Measurements from ENCODE around the gene PCNX2. TPM values are rescaled to one million over a fixed set of nuclear protein-coding genes. Genes with fewer than 3 reads are reported as not detected.
A peak's percentile ranks its signal among the peaks of the same experiment; 100 is the strongest.

The PCNX2 gene
- total RNA-seq, 1 experiment from 2014 or later: 18.6 TPM

DNA sequence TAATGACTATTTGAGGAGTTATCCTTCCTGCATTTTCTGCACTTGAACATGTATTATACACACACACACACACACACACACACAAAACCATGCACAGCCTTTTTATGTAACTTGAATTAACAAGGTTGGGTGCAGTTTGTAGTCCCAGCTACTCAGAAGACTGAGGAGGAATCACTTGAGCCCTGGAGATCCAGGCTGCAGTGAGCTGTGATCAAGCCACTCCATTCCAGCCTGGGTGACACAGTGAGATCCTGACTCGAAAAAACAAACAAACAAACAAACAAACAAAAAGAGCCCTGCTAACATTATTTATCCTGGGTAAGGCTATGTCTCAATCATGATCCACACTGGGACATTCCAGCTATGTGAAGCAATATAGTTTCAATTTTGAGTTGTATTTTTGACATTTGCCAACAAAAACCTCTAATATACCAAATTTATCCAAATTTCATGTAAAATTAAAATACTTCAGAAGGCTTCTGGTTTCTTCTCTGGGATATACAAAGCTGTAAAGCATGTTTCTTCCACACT, 188.3 kb downstream of the PCNX2 start:
- H3F3A ChIP-seq (ENCODE audit: insufficient read depth, low read depth): peaks cover 25% of the 10 kb centered on the region
- H3K27me3 ChIP-seq (ENCODE audit: insufficient read depth, low read depth): no peaks in the 10 kb centered on the region
- H3K4me2 ChIP-seq: peak overlapping the region; percentile 38
- TF ChIP-seq, protein P1, sequence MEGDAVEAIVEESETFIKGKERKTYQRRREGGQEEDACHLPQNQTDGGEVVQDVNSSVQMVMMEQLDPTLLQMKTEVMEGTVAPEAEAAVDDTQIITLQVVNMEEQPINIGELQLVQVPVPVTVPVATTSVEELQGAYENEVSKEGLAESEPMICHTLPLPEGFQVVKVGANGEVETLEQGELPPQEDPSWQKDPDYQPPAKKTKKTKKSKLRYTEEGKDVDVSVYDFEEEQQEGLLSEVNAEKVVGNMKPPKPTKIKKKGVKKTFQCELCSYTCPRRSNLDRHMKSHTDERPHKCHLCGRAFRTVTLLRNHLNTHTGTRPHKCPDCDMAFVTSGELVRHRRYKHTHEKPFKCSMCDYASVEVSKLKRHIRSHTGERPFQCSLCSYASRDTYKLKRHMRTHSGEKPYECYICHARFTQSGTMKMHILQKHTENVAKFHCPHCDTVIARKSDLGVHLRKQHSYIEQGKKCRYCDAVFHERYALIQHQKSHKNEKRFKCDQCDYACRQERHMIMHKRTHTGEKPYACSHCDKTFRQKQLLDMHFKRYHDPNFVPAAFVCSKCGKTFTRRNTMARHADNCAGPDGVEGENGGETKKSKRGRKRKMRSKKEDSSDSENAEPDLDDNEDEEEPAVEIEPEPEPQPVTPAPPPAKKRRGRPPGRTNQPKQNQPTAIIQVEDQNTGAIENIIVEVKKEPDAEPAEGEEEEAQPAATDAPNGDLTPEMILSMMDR (conservative IDR thresholded peaks at IDR 0.05): no peak
- TF ChIP-seq EZH2 (IDR thresholded peaks at IDR 0.05; ENCODE audit: low read depth): no peak
- TSS peak; percentile 76 for BruUV-seq (replicated peaks)
- H2AFZ ChIP-seq: no peak overlapping the region
- no peaks in the 10 kb centered on the region for H3K9me2 ChIP-seq (ENCODE audit: insufficient read depth)
- intact Hi-C loops (cut with micrococcal nuclease; ENCODE audit: unreplicated experiment): no loop called here
- H3K9me3 ChIP-seq (ENCODE audit: insufficient read depth, low read depth): no peaks in the 10 kb centered on the region
- no peaks in the 10 kb centered on the region for H4K20me1 ChIP-seq (ENCODE audit: insufficient read depth)
- H3K36me3 ChIP-seq (ENCODE audit: low read depth): peaks cover 6% of the 10 kb centered on the region; the same call in 1 of the 2 replicates
- ChIA-PET CTCF (interaction anchor here (0.6 kb wide), 1 partner anchor 28 kb away, joined by 3 read pairs; no protein-coding TSS in a partner anchor), POLR2A (ENCODE audit: unreplicated experiment) (no interaction called here)
- H3K79me2 ChIP-seq (ENCODE audit: low read depth): no peaks in the 10 kb centered on the region
- peak overlapping the region; percentile 81 for H3K27ac ChIP-seq
- no peak overlapping the region for H3K4me3 ChIP-seq
- peaks cover 41% of the 10 kb centered on the region for H3K4me1 ChIP-seq (replicated peaks; ENCODE audit: insufficient read depth)
- peak in 1 of 2 experiments; percentile 40 for DNase-seq

DNA sequence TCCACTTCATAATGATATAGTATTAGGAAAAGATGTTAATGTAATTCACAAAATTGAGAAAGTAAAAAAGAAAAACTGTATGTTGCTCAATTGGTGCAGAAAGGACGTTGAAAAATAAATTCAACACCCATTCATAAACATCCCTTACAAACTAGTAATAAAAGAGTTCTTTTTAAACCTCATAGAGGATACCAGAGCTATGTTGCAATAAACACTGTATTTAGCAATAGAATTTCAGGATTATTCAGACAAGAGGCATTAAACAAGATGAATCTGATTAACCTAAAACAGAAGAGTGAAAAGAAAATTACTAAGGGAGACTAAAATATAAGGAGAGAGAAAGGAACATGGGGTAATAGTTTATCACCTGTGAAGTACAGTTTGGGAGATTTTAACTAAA, 190.3 kb downstream of the PCNX2 start:
- intact Hi-C loops (cut with micrococcal nuclease; ENCODE audit: unreplicated experiment): no loop called here
- Histone ChIP-seq H3K4me2 (no peak overlapping the region), H3K4me1 (replicated peaks; ENCODE audit: insufficient read depth) (peaks cover 28% of the 10 kb centered on the region), H3K9me2 (ENCODE audit: insufficient read depth) (no peaks in the 10 kb centered on the region), H3K36me3 (ENCODE audit: low read depth) (peaks cover 6% of the 10 kb centered on the region; the same call in 1 of the 2 replicates), H3K79me2 (ENCODE audit: low read depth) (no peaks in the 10 kb centered on the region), H2AFZ (no peak overlapping the region), H3K27me3 (ENCODE audit: insufficient read depth, low read depth) (no peaks in the 10 kb centered on the region), H3K4me3 (no peak overlapping the region), H3K27ac (no peak overlapping the region), H3F3A (ENCODE audit: insufficient read depth, low read depth) (peaks cover 11% of the 10 kb centered on the region), H4K20me1 (ENCODE audit: insufficient read depth) (no peaks in the 10 kb centered on the region), H3K9me3 (ENCODE audit: insufficient read depth, low read depth) (no peaks in the 10 kb centered on the region)
- no TSS peak for BruUV-seq (replicated peaks)
- ChIA-PET CTCF (no interaction called here), POLR2A (ENCODE audit: unreplicated experiment) (no interaction called here)
- TF ChIP-seq EZH2 (IDR thresholded peaks at IDR 0.05; ENCODE audit: low read depth): no peak
- TF ChIP-seq, protein P1 (conservative IDR thresholded peaks at IDR 0.05): no peak
- DNase-seq: no peak

- no peak for DNase-seq
- ChIA-PET CTCF (no interaction called here), POLR2A (ENCODE audit: unreplicated experiment) (no interaction called here)
- no TSS peak for BruUV-seq (replicated peaks)
- Histone ChIP-seq H3K27me3 (ENCODE audit: insufficient read depth, low read depth) (no peaks in the 10 kb centered on the region), H3K4me3 (no peak overlapping the region), H3K4me2 (no peak overlapping the region), H3K79me2 (ENCODE audit: low read depth) (no peaks in the 10 kb centered on the region), H3K27ac (no peak overlapping the region), H3F3A (ENCODE audit: insufficient read depth, low read depth) (peaks cover 5% of the 10 kb centered on the region), H3K9me3 (ENCODE audit: insufficient read depth, low read depth) (no peaks in the 10 kb centered on the region), H2AFZ (no peak overlapping the region), H4K20me1 (ENCODE audit: insufficient read depth) (no peaks in the 10 kb centered on the region), H3K4me1 (replicated peaks; ENCODE audit: insufficient read depth) (peaks cover 31% of the 10 kb centered on the region), H3K9me2 (ENCODE audit: insufficient read depth) (no peaks in the 10 kb centered on the region), H3K36me3 (ENCODE audit: low read depth) (no peaks in the 10 kb centered on the region)
- intact Hi-C loops (cut with micrococcal nuclease; ENCODE audit: unreplicated experiment): no loop called here
- TF ChIP-seq, protein P1 (conservative IDR thresholded peaks at IDR 0.05): no peak
- TF ChIP-seq EZH2 (IDR thresholded peaks at IDR 0.05; ENCODE audit: low read depth): no peak
Measured at GRCh38 chr1:233102341-233102740, 193.2 kb downstream of the PCNX2 start.

Measured in PC-9 (cell line).